ENCODE results near the gene ATRIP.
"Not testable (repeated sequence)": the region's sequence is repeated elsewhere in the genome, so short reads cannot be mapped to it uniquely, and the experiment has no call there.

ATRIP gene

DNA sequence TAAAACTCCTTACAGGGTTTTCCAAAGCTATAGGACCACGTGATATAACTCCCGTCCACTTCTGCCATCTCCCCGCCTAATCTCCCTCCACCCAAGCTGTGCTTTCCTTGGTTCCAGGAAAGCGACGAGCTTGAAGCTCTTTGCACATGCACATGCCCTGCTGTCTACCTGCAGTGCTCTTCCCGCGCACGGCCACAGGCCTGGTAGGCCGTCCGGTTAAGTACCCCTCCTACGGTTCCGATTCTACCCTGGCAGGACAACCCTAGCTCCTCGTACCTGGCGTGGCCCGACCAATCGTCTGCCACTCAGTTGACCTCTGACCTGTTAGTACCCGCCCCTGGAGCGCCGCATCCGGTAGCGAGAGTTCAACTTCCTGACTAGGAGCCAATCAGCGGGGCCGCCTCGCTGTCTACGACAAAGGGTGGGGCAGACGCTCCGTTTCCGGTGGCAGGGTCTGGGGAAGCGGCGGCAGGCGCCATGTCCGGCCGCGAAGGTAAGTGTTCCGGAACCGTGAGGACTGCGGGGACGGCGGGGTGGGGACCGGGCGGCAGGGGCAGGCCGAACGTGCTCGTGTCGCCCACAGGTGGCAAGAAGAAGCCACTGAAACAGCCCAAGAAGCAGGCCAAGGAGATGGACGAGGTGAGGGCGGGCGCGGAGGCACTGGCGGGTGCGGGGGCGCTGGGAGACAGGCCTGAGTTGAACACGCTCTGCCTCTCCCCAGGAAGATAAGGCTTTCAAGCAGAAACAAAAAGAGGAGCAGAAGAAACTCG is 6.5 kb upstream of the ATRIP start, which contains the start of the genes CCDC51 and TMA7:
Gene CCDC51, minus strand, starts transcription at position 300 of the 770 bp plus-strand sequence. CDS start 4,991 bp downstream, outside the sequence.
Gene TMA7, plus strand, starts transcription at position 438 of the 770 bp plus-strand sequence. Its CDS starts 40 bp downstream, at position 478.
- DNase-seq: peak; percentile 87

DNA sequence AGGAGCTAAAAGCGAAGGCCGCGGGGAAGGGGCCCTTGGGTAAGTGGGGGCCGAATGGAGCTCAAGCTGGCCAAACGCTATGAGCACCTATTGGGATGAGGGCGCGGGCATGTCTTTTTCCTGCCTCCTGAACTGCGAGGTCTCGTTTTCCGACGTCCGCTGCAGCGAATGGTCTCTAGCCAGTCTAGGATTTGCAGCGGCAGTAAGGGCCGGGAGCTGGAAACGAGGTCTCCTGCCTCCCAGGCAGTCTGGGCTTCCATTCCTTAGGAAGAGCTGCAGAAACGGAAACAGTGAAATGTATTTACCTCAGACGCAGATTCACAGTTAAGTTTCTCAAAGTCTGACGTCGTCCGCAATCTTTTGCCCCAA is 6.0 kb upstream of the ATRIP start:
- no peak for DNase-seq

DNA sequence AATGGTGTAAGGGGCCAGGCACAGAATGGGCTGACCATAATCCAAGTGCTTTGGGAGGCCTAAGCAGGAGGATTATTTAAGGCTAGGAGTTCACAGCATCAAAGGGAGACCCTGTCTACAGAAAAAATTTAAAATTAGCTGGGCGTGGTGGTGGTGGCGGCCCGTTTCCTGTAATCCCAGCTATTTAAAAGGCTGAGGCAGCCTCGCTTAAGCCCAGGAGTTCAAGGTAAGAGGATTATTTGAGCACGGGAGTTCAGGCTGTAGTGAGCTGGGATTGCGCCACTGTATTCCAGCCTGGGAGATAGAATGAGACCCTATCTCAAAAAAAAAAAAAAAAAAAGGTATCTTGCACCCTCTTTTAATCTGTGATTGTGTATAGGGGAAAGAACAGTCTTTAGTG is 4.6 kb upstream of the ATRIP start:
- DNase-seq: no peak

DNA sequence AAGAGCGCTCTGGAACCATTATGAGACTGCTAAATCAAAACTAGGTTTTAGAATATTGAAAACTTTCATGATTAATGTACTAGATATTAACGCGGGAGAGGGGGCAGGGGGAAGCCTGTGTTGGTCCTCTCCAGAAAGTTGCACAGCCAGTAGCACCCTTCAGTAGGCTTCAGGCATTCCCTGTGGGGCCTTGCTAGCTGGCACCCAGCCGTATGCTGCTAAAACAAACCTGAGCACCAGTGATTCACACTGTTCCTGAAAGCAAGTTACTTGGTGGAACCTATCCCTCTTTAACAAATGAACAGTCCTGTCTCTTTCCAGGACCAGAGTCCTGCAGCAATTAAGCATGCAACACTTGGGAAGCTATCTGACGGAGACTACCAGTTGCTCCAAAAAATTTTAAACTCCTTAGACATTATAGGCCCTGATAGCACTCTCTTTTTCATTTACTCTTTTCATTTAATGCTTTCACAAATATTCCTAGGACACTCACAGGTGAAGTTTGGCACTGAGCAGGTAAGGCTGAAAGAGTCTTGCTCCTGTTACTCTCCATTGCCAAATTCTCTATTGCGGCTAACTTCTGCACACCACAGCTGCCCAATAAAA is 1.2 kb upstream of the ATRIP start:
- DNase-seq: no peak

DNA sequence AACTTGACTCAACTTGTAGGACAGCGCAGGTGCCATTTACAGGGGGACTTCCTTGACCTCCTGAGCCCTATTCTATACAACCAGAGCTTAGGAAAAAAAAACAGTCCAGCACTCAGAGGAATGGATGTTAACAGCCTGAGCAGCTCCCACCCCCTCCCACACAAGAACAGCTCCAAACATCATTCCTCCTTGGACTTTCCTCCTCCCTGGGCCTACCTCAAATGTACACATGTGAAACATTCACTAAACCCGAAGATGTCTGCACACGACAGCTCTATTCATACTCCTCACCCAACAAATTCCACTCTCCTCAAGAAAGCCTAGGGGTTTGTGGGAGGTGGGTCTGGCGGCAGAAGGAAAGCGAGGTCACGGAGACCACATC is 503 bp upstream of the ATRIP start:
- DNase-seq: no peak

DNA sequence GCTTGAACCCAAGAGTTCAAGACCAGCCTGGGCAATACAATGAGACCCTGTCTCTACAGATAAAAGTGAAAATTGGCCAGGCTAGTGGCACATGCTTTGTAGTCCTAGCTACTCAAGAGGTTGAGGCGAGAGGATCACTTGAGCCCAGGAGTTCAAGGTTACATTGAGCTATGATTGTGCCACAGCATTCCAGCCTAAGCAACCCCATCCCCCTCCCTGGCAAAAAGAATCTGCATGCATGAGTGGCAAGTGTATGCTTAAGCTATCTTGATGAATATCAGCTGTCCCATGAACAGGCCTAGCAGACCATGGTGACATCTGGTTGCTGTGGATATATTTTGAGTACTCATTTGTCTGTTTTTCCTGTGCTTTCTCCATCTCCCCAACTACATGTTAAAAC is 4.7 kb downstream of the ATRIP start:
- DNase-seq: peak; percentile 26

DNA sequence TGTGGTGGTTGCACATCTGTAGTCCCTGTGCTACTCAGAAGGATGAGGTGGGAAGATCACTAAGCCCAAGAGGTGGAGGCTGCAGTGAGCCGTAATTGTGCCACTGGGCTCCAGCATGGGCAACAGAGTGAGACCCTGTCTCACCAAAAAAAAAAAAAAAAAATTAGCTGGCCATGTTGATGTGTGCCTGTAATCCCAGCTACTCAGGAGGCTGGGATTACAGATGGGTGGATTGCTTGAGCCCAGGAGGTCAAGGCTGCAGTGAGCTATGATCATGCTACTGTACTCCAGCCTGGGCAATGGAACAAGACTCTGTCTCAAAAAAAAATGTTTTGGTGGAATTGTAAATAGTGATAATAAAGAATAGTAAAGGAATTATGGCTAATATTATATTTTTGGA is 9.9 kb downstream of the ATRIP start:
- no peak for DNase-seq

DNA sequence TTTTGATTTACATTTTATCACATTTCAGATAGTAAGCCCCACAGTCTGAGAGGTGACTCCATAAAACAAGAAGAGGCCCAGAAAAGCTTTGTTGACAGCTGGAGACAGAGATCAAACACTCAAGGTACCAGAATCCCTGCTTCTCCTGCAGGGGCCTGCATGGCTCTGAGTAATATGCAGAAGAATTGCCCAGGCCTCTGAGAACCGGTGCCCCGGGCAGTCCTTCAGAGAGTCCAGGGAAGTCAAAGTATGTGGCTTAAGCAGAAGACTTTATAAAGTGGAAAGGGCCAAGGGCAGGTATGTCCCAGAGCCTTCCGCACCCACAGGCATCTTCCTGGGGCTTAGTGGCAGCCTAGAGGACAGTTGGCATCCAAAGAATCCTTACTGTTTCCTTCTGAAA is 12.8 kb downstream of the ATRIP start:
- DNase-seq: no peak

DNA sequence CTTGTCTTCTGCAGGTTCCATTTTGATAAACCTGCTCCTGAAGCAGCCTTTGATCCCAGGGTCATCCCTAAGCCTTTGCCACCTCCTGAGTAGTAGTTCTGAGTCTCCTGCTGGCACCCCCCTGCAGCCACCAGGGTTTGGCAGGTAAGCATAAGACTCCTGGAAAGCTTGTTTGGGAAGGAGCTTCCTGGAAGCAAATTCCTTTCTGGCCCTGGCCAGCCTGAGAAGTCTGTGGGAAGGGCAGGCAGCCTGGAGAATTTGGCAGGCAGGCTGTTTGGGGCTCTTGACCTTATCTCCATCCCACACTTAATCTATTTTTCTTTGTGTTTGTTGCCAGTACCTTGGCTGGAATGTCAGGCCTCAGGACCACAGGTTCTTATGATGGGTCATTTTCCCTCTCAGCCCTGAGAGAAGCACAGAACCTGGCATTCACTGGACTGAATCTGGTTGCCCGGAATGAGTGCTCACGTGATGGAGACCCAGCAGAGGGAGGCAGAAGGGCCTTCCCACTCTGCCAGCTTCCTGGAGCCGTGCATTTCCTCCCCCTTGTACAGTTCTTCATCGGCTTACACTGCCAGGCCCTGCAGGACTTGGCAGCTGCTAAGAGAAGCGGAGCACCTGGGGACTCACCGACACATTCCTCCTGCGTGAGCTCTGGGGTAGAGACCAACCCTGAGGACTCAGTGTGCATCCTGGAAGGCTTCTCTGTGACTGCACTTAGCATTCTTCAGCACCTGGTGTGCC is 13.4 kb downstream of the ATRIP start:
- no peak for DNase-seq

DNA sequence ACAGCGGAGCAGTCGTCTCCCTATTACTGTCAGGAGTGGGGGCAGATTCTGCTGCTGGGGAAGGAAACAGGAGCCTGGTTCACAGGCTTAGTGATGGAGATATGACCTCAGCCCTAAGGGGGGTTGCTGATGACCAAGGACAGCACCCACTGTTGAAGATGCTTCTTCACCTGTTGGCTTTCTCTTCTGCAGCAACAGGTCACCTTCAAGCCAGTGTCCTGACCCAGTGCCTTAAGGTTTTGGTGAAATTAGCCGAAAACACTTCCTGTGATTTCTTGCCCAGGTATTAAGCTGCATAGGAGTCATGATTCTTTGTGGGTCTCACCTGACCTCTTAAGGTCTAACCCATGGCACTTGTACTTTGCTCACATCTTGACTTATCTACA is 14.0 kb downstream of the ATRIP start:
- DNase-seq: no peak

DNA sequence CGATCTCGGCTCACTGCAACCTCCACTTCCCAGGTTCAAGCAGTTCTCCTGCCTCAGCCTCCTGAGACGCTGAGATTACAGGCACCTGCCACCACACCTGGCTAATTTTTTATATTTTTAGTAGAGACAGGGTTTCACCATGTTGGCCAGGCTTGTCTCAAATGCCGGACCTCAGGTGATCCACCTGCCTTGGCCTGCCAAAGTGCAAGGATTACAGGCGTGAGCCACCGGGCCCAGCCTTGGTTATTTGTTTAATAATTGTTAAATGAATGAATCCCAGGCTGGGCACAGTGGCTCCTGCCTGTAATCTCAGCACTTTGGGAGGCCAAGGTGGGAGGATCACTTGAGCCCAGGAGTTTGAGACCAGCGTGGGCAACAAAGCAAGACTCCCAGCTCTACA is 15.2 kb downstream of the ATRIP start:
- not testable (repeated sequence) for DNase-seq

DNA sequence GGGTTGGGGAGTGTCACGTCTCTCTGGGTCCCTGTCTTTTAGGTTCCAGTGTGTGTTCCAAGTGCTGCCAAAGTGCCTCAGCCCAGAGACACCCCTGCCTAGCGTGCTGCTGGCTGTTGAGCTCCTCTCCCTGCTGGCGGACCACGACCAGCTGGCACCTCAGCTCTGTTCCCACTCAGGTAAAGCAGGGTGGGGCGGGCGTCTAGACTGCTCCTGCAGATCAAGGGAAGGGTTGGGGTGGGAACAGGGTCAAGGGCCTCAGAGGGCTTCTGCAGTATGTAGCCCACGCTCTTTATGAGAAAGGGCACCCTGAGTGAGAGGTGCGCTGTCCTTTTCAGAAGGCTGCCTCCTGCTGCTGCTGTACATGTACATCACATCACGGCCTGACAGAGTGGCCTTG is 17.2 kb downstream of the ATRIP start:
- no peak for DNase-seq

DNA sequence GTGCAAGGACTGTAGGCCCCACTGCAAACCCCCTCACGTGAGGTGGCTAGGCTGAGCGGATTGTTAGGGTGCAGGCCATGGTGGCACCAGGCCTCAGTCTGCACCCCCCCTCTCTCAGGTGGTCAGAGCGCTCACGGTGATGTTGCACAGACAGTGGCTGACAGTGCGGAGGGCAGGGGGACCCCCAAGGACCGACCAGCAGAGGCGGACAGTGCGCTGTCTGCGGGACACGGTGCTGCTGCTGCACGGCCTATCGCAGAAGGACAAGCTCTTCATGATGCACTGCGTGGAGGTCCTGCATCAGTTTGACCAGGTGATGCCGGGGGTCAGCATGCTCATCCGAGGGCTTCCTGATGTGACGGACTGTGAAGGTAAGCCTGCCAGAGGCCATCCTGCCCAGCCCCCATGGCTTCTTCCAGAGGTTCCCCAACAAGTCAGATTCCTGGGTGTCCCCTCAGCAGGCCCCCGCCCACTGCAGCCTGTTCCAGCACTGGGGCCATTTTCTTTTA is 18.2 kb downstream of the ATRIP start:
- no peak for DNase-seq

DNA sequence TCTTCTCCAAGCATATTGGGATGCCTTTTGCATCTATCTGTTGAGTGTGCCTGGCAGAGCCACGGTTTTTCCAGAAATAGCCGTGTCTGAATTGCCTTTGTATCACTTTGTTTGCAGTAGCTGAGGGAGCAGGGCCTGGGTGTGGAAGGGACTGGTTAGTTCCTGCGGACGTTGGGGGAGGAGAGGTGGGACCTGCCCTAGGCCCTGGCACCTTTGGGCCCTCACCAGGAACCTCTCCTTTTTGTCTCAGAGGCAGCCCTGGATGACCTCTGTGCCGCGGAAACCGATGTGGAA is 18.6 kb downstream of the ATRIP start:
- no peak for DNase-seq

DNA sequence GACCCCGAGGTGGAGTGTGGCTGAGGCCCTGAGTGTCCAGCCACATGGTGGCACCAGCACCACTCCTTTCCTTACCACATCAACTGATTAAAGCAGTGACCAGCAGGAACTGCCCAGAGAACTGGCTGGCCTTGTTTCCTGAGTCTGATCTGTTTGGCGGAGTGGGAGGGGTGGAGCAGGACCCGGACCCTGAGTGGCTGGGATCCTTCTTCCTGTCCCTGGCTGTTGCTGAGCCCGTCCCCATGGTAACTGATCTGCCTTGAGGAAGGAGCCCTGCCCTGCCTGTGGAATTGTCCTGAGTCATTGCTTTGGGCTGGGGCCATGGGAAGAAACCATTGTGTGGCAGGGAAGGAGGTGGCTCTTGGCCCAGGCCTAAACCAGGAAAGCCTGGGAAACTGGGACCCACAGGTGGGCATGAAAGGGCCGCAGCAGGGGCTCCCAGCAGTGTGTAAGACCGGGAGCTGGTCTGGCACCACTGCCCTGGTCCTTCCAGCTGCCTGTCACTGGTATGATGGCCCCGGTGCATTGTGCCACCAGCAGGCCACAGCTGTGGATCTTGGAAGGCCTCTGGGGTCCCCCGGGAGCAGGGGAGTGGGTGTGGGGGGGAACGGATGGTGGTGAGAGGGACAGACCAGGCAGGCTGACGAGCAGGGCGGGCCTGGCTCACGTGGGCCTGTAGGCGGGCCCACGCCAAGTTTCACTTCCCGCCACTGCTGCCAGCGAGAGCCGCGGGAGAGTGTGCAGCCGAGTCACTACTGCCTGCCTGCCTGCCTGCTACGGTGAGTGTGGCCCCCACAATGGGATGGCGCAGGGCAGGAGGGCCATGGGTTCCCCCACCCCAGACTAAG is 19.2 kb downstream of the ATRIP start:
- DNase-seq: peak; percentile 60

DNA sequence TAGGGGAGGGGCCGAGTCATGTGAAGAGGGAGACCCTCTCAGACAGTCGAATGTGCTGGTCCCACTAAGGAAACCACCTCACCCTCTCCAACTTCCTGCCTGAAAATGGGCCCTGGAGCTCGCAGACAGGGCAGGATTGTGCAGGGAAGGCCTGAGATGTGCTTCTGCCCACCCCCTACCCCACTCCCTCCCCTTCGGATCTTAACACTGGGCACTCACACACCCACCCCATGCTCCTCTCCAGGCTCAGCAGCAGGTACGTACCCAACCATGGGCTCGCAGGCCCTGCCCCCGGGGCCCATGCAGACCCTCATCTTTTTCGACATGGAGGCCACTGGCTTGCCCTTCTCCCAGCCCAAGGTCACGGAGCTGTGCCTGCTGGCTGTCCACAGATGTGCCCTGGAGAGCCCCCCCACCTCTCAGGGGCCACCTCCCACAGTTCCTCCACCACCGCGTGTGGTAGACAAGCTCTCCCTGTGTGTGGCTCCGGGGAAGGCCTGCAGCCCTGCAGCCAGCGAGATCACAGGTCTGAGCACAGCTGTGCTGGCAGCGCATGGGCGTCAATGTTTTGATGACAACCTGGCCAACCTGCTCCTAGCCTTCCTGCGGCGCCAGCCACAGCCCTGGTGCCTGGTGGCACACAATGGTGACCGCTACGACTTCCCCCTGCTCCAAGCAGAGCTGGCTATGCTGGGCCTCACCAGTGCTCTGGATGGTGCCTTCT is 20.0 kb downstream of the ATRIP start:
- no peak for DNase-seq

DNA sequence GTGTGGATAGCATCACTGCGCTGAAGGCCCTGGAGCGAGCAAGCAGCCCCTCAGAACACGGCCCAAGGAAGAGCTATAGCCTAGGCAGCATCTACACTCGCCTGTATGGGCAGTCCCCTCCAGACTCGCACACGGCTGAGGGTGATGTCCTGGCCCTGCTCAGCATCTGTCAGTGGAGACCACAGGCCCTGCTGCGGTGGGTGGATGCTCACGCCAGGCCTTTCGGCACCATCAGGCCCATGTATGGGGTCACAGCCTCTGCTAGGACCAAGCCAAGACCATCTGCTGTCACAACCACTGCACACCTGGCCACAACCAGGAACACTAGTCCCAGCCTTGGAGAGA is 20.5 kb downstream of the ATRIP start:
- DNase-seq: no peak

DNA sequence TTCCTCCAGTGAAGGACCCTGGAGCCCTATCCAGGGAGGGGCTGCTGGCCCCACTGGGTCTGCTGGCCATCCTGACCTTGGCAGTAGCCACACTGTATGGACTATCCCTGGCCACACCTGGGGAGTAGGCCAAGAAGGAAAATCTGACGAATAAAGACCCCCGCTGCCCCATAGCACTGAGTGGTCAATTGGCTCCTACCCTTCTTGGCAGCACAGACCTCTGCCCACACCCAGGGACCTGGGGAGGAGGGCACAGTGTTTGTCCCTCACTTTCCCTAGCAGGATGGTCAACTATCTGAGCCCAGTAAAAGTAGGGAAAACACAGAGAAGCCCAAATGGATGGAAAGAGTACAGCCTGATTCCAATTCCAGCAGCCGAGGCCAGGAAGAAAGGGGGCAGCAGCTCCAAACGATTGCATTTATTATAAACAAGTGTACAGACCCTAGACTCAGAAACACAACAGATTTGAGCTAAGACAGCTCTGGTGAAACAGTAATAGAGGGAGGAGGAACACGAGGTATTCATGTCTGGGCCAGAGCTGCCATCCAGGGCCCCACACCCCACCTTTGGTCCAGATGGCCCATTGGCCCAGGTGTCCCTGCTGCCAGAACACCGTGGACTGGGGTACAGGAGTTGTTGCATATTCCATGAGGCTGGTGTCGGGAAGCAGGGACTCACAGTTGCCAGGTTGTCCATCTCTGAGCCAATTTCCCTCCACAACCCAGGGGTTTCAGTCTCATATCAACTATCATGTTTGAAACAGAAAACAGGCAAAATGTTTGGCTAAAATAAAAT is 21.1 kb downstream of the ATRIP start:
- no peak for DNase-seq

DNA sequence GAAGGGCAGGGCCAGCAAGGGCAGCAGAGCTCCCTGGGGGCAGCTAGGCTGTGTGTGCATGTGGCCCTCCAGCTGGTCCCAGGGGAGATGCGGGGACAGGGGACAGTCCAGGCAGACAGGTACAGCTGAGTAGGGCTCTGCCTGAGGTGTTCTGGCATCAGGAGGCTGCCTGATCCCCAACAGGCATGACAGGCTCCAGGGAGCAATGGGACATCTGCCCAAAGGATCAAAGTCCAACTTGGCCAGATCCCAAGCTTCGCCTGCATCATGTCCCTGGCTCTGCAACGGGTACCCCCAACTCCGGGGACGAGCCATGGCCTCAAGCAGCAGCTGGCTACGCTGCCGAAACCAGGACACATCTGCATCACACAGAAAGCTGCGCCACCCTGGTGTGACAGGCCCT is 21.8 kb downstream of the ATRIP start:
- DNase-seq: no peak

DNA sequence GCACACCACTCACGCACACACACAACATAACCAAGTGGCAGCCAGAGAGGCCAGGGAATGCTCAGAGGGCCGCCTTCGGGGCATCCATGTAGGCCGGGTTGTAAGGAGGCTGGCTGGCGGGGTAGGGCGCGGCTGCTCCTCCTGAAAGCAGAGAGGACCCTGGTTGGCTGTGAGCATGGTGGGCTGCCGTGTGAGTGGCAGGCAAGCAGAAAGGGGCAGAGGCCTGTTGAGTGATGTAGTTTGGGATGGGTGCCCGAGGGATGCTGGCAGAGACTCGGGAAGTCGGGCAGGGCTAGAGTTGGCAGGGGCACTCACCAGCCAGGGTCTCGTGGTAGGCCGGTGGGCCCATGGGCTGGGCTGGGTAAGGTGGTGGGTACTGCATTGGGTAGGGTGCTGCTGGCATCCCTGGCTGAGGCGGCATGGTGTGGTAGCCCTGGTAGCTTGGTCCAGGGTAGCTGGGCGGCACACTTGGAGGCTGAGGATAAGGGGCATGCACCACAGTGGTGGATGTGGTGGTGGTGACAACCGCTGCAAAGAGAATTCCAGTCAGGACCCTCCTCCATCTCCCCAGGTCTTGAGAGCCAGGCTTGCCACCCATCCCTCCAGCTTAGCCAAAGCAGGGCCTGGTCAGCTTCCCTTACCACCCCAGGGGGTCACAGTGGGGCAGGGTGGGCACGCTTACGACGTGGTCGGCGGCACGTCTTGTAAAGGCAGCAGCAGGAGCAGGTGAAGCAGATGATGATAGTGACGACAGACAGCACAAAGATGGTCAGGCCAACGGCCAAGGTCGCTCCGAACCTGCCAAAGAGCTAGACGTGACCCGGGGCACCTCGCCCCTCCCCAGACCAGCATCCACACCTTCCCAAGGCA is 22.7 kb downstream of the ATRIP start:
- DNase-seq: no peak

DNA sequence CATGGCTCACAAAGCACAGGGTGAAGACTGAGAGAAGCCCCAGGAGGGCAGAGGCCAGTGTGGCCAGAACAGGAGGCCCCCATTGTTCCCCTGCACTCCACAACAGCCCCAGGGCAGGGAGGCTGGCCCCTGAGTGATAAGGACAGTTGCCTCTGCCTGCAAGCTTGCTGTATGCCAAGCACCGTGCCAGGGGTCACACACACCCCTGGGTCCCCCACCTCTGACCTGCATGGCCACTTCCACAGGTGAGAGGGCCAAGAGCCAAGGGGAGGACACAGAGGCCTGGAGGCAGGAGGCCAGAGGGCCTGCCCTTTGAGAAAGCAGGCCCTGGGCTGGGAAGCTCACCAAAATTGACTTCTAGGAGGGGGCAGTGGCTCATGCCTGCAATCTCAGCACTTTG is 23.7 kb downstream of the ATRIP start:
- DNase-seq: no peak
